ENCODE results near the gene SNAPC1. TPM values are rescaled to one million over a fixed set of nuclear protein-coding genes. Genes with fewer than 3 reads are reported as not detected.
"Not testable (repeated sequence)": the region's sequence is repeated elsewhere in the genome, so short reads cannot be mapped to it uniquely, and the experiment has no call there.

Gene SNAPC1
- total and polyA plus RNA-seq, 4 experiments from 2014 or later = 4.0 to 5.9 (median 4.3) TPM

- Histone ChIP-seq H3K36me3 (ENCODE audit: insufficient read depth, low read length) (peaks cover 79% of the 10 kb centered on the region), H3K4me1 (ENCODE audit: insufficient read depth, low read length) (no peaks in the 10 kb centered on the region), H3K27ac (ENCODE audit: low read depth, low read length) (no peak overlapping the region), H3K9me3 (ENCODE audit: control insufficient read depth in 1 of 2, low read length in 2 of 2) (no peaks in the 10 kb centered on the region), H3K27me3 (ENCODE audit: insufficient read depth, low read length) (no peaks in the 10 kb centered on the region), H3K4me3 (ENCODE audit: low read length in 2 of 2) (no peak overlapping the region)
- Mint-ChIP-seq H3K9me3 (no peaks in the 10 kb centered on the region), H3K4me3 (no peak overlapping the region), H3K4me1 (peaks cover 0 to 1% (median under 1%) of the 10 kb centered on the region in 4 donors), H3K36me3 (peaks cover 52 to 77% of the 10 kb centered on the region in 2 donors), H3K27me3 (no peaks in the 10 kb centered on the region), H3K27ac (peak overlapping the region in 1 of 7 donors; percentile 35)
- ChIA-PET CTCF (ENCODE audit: partially characterized antibody) (no interaction called here), POLR2A (ENCODE audit: partially characterized antibody) (interaction anchor here (0.5 kb wide), 1 partner anchor 45 kb away, joined by 3 read pairs; no protein-coding TSS in a partner anchor)
- DNase-seq = no peak
- intact Hi-C loops (cut with micrococcal nuclease) = no loop called here
Measured at GRCh38 chr14:61736751-61737150, 25.5 kb upstream of the SNAPC1 start.

GRCh38 chr14:61737915-61738314, 24.3 kb upstream of the SNAPC1 start:
- peaks cover 0 to 1% (median under 1%) of the 10 kb centered on the region in 4 donors for H3K4me1 Mint-ChIP-seq
- peaks cover 77% of the 10 kb centered on the region for H3K36me3 ChIP-seq (ENCODE audit: insufficient read depth, low read length)
- H3K4me3 Mint-ChIP-seq = no peak overlapping the region
- no peak for DNase-seq
- H3K27ac Mint-ChIP-seq = peak overlapping the region in 3 of 7 donors; percentile 2 to 43 (median 12)
- H3K36me3 Mint-ChIP-seq = peaks cover 48 to 75% of the 10 kb centered on the region in 2 donors
- H3K9me3 ChIP-seq (ENCODE audit: control insufficient read depth in 1 of 2, low read length in 2 of 2) = no peaks in the 10 kb centered on the region
- no peak overlapping the region for H3K4me3 ChIP-seq (ENCODE audit: low read length in 2 of 2)
- ChIA-PET CTCF (ENCODE audit: partially characterized antibody) (interaction anchor here (1.0 to 2.1 kb wide), 3 partner anchors 9 to 458 kb away, joined by 3 to 8 read pairs (median 5); partner anchors contain the start of gene TMEM30B), POLR2A (ENCODE audit: partially characterized antibody) (no interaction called here)
- intact Hi-C loops (cut with micrococcal nuclease) = no loop called here
- H3K27me3 Mint-ChIP-seq = no peaks in the 10 kb centered on the region
- no peaks in the 10 kb centered on the region for H3K9me3 Mint-ChIP-seq
- H3K4me1 ChIP-seq (ENCODE audit: insufficient read depth, low read length) = no peaks in the 10 kb centered on the region
- no peaks in the 10 kb centered on the region for H3K27me3 ChIP-seq (ENCODE audit: insufficient read depth, low read length)
- no peak overlapping the region for H3K27ac ChIP-seq (ENCODE audit: low read depth, low read length)

GRCh38 chr14:61739133-61739532, 23.1 kb upstream of the SNAPC1 start:
- CTCF ChIA-PET (ENCODE audit: partially characterized antibody) = interaction anchor here (1.1 to 2.1 kb wide), 3 partner anchors 10 to 459 kb away, joined by 5 to 8 read pairs (median 7); partner anchors contain the start of gene TMEM30B
- no peak overlapping the region for H3K4me3 ChIP-seq (ENCODE audit: low read length in 2 of 2)

GRCh38 chr14:61742371-61742770, 19.8 kb upstream of the SNAPC1 start:
- H3K4me3 ChIP-seq (ENCODE audit: low read length in 2 of 2) = no peak overlapping the region
- H3K4me3 Mint-ChIP-seq = no peak overlapping the region
- peaks cover 0 to 1% (median 0%) of the 10 kb centered on the region in 8 donors for H3K9me3 Mint-ChIP-seq
- peaks cover 36 to 71% of the 10 kb centered on the region in 2 donors for H3K36me3 Mint-ChIP-seq
- peaks cover 54% of the 10 kb centered on the region for H3K36me3 ChIP-seq (ENCODE audit: insufficient read depth, low read length)
- no peaks in the 10 kb centered on the region for H3K9me3 ChIP-seq (ENCODE audit: control insufficient read depth in 1 of 2, low read length in 2 of 2)
- DNase-seq = no peak
- no peaks in the 10 kb centered on the region for H3K27me3 ChIP-seq (ENCODE audit: insufficient read depth, low read length)
- CTCF ChIA-PET (ENCODE audit: partially characterized antibody) = interaction anchor here (0.7 to 1.8 kb wide), 11 partner anchors 9 to 462 kb away, joined by 3 to 9 read pairs (median 3); partner anchors contain the start of genes SNAPC1 and TMEM30B
- peak overlapping the region in 1 of 7 donors; percentile 29 for H3K27ac Mint-ChIP-seq
- no peaks in the 10 kb centered on the region for H3K27me3 Mint-ChIP-seq
- no peaks in the 10 kb centered on the region for H3K4me1 Mint-ChIP-seq
- intact Hi-C loops (cut with micrococcal nuclease) = no loop called here
- POLR2A ChIA-PET (ENCODE audit: partially characterized antibody) = interaction anchor here (1.1 kb wide), 1 partner anchor 20 kb away, joined by 4 read pairs; the partner anchor contains the start of gene SNAPC1
- no peaks in the 10 kb centered on the region for H3K4me1 ChIP-seq (ENCODE audit: insufficient read depth, low read length)
- H3K27ac ChIP-seq (ENCODE audit: low read depth, low read length) = no peak overlapping the region

More at GRCh38 chr14:61739133-61739532, 23.1 kb upstream of the SNAPC1 start:
- no peak overlapping the region for H3K27ac ChIP-seq (ENCODE audit: low read depth, low read length)
- no peaks in the 10 kb centered on the region for H3K4me1 ChIP-seq (ENCODE audit: insufficient read depth, low read length)
- no peaks in the 10 kb centered on the region for H3K27me3 ChIP-seq (ENCODE audit: insufficient read depth, low read length)
- no peaks in the 10 kb centered on the region for H3K9me3 ChIP-seq (ENCODE audit: control insufficient read depth in 1 of 2, low read length in 2 of 2)
- POLR2A ChIA-PET (ENCODE audit: partially characterized antibody) = no interaction called here
- peaks cover 44 to 73% of the 10 kb centered on the region in 2 donors for H3K36me3 Mint-ChIP-seq
- no peaks in the 10 kb centered on the region for H3K27me3 Mint-ChIP-seq
- DNase-seq = no peak
- peaks cover 68% of the 10 kb centered on the region for H3K36me3 ChIP-seq (ENCODE audit: insufficient read depth, low read length)
- H3K27ac Mint-ChIP-seq = peak overlapping the region in 2 of 7 donors; percentile 13 to 22
- no peak overlapping the region for H3K4me3 Mint-ChIP-seq
- H3K4me1 Mint-ChIP-seq = peaks cover 0 to 1% (median 0%) of the 10 kb centered on the region in 4 donors
- intact Hi-C loops (cut with micrococcal nuclease) = no loop called here
- H3K9me3 Mint-ChIP-seq = no peaks in the 10 kb centered on the region

GRCh38 chr14:61744238-61744637, 18.0 kb upstream of the SNAPC1 start:
- H3K36me3 Mint-ChIP-seq = peaks cover 31 to 64% of the 10 kb centered on the region in 2 donors
- CTCF ChIA-PET (ENCODE audit: partially characterized antibody) = interaction anchor here (0.7 to 1.4 kb wide), 6 partner anchors 9 to 475 kb away, joined by 3 to 4 read pairs (median 3); no protein-coding TSS in a partner anchor

GRCh38 chr14:61746346-61746745, 15.9 kb upstream of the SNAPC1 start:
- DNase-seq; H3K4me3 Mint-ChIP-seq; H3K27ac ChIP-seq (ENCODE audit: low read depth, low read length); H3K27me3 Mint-ChIP-seq; H3K27me3 ChIP-seq (ENCODE audit: insufficient read depth, low read length); H3K4me3 ChIP-seq (ENCODE audit: low read length in 2 of 2); H3K4me1 ChIP-seq (ENCODE audit: insufficient read depth, low read length); H3K9me3 Mint-ChIP-seq; H3K9me3 ChIP-seq (ENCODE audit: control insufficient read depth in 1 of 2, low read length in 2 of 2): not testable (repeated sequence)
- H3K36me3 ChIP-seq (ENCODE audit: insufficient read depth, low read length) = peaks cover 30% of the 10 kb centered on the region
- POLR2A ChIA-PET (ENCODE audit: partially characterized antibody) = interaction anchor here (0.8 to 1.1 kb wide), 2 partner anchors 16 to 35 kb away, joined by 3 to 4 read pairs; partner anchors contain the start of gene SNAPC1
- Mint-ChIP-seq H3K36me3 (peaks cover 21 to 52% of the 10 kb centered on the region in 2 donors), H3K4me1 (peaks cover 3 to 13% (median 4%) of the 10 kb centered on the region in 4 donors), H3K27ac (peak overlapping the region in 3 of 7 donors; percentile 12 to 48 (median 31))
- intact Hi-C loops (cut with micrococcal nuclease) = loop anchor here (5.0 kb wide), 1 partner anchor 36 kb away; no protein-coding TSS in a partner anchor
- CTCF ChIA-PET (ENCODE audit: partially characterized antibody) = interaction anchor here (1.0 to 1.6 kb wide), 2 partner anchors 16 to 477 kb away, joined by 4 read pairs; partner anchors contain the start of gene SNAPC1

More at GRCh38 chr14:61744238-61744637, 18.0 kb upstream of the SNAPC1 start:
- H3K27ac ChIP-seq (ENCODE audit: low read depth, low read length) = no peak overlapping the region
- Mint-ChIP-seq H3K27me3 (no peaks in the 10 kb centered on the region), H3K27ac (no peak overlapping the region), H3K9me3 (peaks cover 0 to 1% (median 0%) of the 10 kb centered on the region in 8 donors), H3K4me3 (no peak overlapping the region), H3K4me1 (no peaks in the 10 kb centered on the region)
- no peak for DNase-seq
- H3K4me1 ChIP-seq (ENCODE audit: insufficient read depth, low read length) = no peaks in the 10 kb centered on the region
- no peaks in the 10 kb centered on the region for H3K27me3 ChIP-seq (ENCODE audit: insufficient read depth, low read length)
- peaks cover 44% of the 10 kb centered on the region for H3K36me3 ChIP-seq (ENCODE audit: insufficient read depth, low read length)
- H3K4me3 ChIP-seq (ENCODE audit: low read length in 2 of 2) = no peak overlapping the region
- POLR2A ChIA-PET (ENCODE audit: partially characterized antibody) = interaction anchor here (0.6 to 1.4 kb wide), 2 partner anchors 18 to 277 kb away, joined by 3 to 5 read pairs; partner anchors contain the start of gene SNAPC1
- intact Hi-C loops (cut with micrococcal nuclease) = no loop called here
- no peaks in the 10 kb centered on the region for H3K9me3 ChIP-seq (ENCODE audit: control insufficient read depth in 1 of 2, low read length in 2 of 2)

- no peak overlapping the region for H3K27ac ChIP-seq (ENCODE audit: low read depth, low read length)
- H3K4me3 Mint-ChIP-seq = no peak overlapping the region
- peaks cover 27% of the 10 kb centered on the region for H3K36me3 ChIP-seq (ENCODE audit: insufficient read depth, low read length)
- peaks cover 11% of the 10 kb centered on the region for H3K4me1 ChIP-seq (ENCODE audit: insufficient read depth, low read length)
- no peaks in the 10 kb centered on the region for H3K27me3 Mint-ChIP-seq
- peak overlapping the region in 2 of 7 donors; percentile 48 to 75 for H3K27ac Mint-ChIP-seq
- intact Hi-C loops (cut with micrococcal nuclease) = loop anchor here (5.0 kb wide), 1 partner anchor 35 kb away; no protein-coding TSS in a partner anchor
- no peak for DNase-seq
- no peaks in the 10 kb centered on the region for H3K9me3 ChIP-seq (ENCODE audit: control insufficient read depth in 1 of 2, low read length in 2 of 2)
- H3K36me3 Mint-ChIP-seq = peaks cover 21 to 49% of the 10 kb centered on the region in 2 donors
- CTCF ChIA-PET (ENCODE audit: partially characterized antibody) = interaction anchor here (1.6 kb wide), 1 partner anchor 478 kb away, joined by 4 read pairs; no protein-coding TSS in a partner anchor
- POLR2A ChIA-PET (ENCODE audit: partially characterized antibody) = interaction anchor here (0.8 kb wide), 1 partner anchor 15 kb away, joined by 4 read pairs; the partner anchor contains the start of gene SNAPC1
- H3K27me3 ChIP-seq (ENCODE audit: insufficient read depth, low read length) = no peaks in the 10 kb centered on the region
- H3K4me3 ChIP-seq (ENCODE audit: low read length in 2 of 2) = no peak overlapping the region
- H3K4me1 Mint-ChIP-seq = peaks cover 3 to 16% (median 4%) of the 10 kb centered on the region in 4 donors
- peaks cover 0 to 1% (median 0%) of the 10 kb centered on the region in 8 donors for H3K9me3 Mint-ChIP-seq
Measured at GRCh38 chr14:61746881-61747280, 15.3 kb upstream of the SNAPC1 start.
